T-helper 1 cell (primary cell): ENCODE data around the gene WDFY1.

ENCODE experiments used
- DNase-seq, 5 donors: peaks; one replicate each; pipeline ENCODE4 v3.0.0-alpha.2; 2012 to 2020
- total RNA-seq, 4 donors: gene quantifications; one replicate each; lab custom pipeline; 2026; lab: John Stamatoyannopoulos, UW

WDFY1 gene, protein sequence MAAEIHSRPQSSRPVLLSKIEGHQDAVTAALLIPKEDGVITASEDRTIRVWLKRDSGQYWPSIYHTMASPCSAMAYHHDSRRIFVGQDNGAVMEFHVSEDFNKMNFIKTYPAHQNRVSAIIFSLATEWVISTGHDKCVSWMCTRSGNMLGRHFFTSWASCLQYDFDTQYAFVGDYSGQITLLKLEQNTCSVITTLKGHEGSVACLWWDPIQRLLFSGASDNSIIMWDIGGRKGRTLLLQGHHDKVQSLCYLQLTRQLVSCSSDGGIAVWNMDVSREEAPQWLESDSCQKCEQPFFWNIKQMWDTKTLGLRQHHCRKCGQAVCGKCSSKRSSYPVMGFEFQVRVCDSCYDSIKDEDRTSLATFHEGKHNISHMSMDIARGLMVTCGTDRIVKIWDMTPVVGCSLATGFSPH
- total RNA-seq, result 43.5 to 58.6 (median 53.2) reads per million in 4 donors

DNA sequence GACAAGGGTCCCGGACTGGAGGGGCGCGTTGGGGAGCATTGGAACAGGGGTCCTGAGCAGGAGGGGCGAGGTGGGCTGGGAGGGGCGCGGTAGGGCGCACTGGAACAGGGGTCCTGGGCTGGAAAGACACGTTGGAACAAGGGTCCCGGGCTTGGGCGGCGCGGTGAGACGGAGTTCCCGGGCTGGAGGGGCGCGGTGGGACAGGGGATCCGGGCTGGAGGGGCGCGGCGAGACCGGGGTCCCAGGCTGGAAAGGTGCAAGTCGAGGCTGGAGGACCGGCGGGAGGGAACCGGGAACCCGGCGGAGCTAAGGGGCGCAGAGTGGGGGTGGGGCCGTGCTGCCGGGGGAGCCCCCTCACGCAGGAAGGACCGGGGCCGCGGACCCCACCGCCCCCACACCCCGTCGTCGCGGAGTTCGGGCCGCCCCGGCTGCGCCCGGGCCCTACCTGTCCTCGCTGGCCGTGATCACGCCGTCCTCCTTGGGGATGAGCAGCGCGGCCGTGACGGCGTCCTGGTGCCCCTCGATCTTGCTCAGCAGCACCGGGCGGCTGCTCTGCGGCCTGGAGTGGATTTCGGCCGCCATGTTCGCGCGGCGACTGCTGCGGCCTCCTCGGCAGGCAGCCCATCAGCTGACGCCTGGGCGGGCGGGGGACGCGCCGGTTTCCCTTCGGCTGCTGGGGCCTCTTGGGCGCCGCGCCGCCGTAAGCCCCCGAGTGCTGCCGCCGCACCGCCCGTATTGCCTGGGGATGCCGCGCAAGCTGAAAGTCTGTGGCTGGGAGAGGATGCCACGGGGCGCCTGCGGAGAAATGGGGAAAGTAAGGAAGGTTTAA is at the start of gene WDFY1:
Gene WDFY1 (minus strand): TSS at position 633 of the 829 bp plus-strand sequence. CDS start 51 bp downstream, at position 582.
- DNase-seq, result peak; percentile 46 to 89 (median 61)

- peak in 1 of 5 donors; percentile 47 for DNase-seq
Measured at GRCh38 chr2:223994562-223995162, 49.5 kb upstream of the WDFY1 start.

GRCh38 chr2:223993634-223994232 is 48.6 kb upstream of the WDFY1 start:
- DNase-seq, result peak; percentile 14 to 76 (median 35)

- no peak for DNase-seq
Measured at GRCh38 chr2:223991611-223992010, 46.5 kb upstream of the WDFY1 start.

GRCh38 chr2:223989856-223990232 is 44.7 kb upstream of the WDFY1 start:
- no peak for DNase-seq

DNA sequence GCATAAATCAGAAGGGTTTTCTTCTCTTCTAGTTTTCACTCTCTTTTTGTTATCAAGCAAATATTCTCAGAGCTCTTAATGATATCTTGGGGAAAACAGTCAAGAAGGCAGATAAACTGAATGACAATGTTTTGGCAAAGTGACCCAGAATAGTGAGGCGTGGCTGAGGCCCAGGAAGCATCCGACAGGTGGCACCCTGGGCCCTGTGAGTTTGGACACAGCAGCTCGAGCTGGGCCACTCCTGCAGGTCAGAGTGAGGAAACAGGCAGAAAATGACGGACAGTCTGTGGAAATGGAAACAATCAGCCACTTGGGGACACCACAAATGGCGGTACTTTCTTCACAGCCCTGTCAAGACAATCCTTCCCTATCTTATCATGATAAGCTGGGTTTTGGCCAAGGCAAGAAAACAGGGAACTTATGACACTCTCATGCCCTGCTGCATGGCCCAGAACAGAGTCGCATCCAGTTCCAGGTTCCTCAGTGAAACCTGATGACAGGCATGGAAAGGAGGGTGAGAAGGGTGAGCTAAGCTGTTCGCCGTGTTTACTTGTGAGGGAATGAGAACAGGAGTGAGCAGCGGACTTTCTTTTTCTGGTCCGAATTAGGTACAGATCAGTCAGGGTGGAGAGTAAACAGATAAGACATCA is 44.2 kb upstream of the WDFY1 start:
- no peak for DNase-seq

DNA sequence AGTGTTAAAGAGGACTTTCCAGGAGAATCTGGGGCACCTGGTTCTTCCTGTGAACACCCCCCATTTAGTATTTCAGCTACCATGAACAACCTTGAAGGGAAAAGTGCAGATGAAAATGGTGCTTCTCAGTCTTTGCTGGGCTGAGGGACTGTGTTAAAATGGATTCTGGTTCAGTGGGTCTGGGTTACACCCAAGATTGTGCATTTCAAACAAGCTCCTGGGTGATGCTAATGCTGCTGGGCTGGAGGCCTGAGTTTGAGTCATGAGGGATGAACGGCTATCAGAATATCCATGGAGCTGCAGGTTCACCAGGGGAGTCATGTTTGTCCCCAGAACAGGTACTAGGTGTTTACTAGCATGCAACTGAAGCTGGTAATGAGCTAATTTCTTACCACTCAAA is 36.1 kb upstream of the WDFY1 start:
- no peak for DNase-seq

GRCh38 chr2:223980803-223981202 is 35.7 kb upstream of the WDFY1 start:
- DNase-seq, result no peak

- no peak for DNase-seq
Measured at GRCh38 chr2:223980397-223980735, 35.2 kb upstream of the WDFY1 start.

GRCh38 chr2:223979730-223980396 is 34.7 kb upstream of the WDFY1 start:
- DNase-seq, result no peak

- no peak for DNase-seq
Measured at GRCh38 chr2:223978451-223978850, 33.3 kb upstream of the WDFY1 start.

DNA sequence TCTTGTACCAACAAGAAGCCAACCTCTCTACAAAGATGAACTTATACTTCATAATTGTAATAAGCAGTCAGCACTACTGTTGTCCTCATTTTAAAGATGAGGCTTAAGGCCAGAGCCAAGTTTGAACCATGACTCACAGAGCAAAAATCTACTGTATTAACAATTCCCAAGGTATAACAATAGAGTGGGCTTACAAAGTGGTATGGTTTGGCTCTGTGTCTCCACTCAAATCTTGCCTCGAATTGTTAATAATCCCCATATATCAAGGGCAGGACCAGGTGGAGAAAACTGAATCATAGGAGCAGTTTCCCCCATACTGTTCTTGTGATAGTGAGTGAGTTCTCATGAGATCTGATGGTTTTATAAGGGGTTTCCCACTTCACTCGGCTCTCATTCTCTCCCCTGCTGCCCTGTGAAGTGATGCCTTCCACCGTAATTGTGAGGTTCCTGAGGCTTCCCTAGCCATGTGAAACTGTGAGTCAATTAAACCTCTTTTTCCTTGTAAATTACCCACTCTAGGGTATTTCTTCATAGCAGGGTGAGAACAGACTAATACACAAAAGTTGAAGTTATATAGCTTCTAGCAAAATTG is 31.6 kb upstream of the WDFY1 start:
- DNase-seq, result no peak

DNA sequence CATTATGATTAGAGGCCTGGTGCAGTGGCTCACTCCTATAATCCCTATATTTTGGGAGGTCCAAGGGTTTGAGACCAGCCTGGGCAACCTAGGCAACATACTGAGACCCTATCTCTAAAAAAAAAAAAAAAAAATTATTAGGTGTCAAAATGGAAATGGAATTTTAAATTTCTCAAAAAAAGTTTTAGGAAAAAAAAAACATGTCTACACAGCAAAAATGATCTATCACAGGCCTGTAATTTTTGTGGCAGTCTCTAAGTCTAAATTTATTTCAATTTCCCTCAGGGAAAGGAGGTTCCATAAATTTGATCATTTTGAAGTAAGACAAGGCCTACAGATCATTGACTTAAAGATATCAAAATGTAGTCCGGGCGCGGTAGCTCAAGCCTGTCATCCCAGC is 28.5 kb upstream of the WDFY1 start:
- DNase-seq, result no peak

DNA sequence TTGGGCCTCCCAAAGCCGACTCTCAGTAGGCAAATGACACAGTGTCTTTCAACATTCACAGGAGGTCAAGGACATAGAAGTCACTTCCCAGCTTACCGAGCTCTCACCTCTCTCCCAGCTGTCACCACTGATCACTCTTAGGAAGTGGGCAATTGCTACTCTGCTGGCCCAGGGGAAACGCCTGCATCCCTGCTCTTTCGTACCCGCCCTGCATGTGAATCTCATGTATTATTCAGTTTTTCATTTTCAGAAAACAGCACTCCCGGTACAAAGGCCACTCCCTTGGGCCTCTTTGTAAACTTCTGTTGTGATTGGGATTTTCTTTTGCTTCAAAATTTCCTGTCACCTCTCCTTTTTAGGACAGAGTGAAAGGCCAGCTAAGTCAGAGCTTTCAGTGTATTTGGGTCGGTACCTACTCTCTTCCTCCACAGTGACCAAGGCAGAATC is 27.5 kb upstream of the WDFY1 start:
- no peak for DNase-seq

DNA sequence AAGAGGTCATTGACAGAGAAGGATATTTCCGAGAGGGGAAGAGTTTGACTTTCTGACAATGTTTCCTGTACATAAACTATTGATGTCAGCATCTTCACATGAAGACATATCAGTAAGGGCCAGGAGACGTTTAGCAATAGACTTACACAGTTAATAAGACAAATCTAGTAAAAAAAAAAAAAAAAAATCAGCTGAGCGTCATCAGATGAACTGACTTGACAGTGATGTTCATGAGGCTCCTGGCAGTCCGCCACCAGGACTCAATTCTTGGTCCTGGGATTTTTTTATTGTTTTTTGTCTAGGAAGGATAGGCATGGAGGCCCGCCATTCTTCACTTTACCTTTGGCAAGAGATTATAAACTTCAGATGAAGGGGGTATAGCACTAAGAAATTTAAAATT is 26.6 kb upstream of the WDFY1 start:
- DNase-seq, result no peak

DNA sequence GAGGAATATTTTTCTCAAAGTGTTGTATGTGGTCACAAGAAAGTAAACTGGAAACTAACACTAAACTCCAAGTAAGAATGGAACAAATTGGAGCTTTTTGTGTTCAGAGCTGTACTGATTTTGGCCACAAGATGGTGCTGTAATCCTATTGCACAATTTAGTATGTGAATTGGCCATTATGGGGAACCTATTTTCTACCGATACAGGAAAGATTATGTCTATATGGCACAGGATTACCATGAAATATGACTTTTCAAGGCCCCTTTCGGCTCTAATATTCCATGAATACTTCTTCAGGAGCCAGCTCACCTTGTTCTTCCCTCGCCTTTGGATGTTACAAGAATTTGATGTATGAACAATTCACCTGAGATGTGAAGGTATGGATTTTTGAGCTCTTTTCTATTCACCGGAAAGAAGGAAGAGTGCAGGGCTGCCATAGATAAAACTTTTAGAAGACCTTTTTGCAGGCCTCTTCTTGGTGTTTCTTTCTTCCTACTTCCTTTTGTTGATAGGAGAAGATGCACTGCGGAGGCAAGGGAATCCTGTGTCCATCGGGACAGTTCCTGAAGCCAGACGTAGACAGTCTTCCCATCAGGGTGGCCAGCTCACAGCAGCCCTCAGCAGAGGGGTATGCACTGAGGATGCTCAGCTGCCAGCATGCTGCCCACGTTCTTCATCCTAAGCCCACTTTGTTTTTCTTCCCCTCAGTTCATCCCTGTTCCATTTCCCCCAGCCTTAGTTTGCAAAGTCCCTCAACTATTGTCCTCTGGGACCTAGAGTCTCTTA is 25.4 kb upstream of the WDFY1 start:
- DNase-seq, result peak in 4 of 5 donors; percentile 17 to 56 (median 52)

GRCh38 chr2:223969856-223970255 is 24.7 kb upstream of the WDFY1 start:
- no peak for DNase-seq

DNA sequence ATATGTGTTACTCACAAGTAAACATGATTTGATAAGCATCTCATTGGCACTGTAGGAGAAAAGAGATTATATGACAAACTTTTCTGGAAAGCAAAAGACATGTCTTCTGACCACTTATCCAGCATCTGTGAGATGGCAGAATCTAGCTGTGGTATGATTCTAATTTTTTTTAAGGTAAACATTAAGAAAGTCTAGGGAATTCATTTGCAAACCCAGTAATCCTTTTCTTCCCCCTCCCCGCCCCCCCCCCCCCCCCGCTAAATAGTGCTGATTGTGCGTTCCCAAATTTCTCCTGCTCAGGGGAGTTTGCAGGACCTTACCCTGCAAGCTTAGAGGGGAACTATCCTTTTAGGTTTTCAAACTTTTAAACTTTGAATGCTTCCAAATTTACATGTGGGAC is 24.2 kb upstream of the WDFY1 start:
- no peak for DNase-seq

DNA sequence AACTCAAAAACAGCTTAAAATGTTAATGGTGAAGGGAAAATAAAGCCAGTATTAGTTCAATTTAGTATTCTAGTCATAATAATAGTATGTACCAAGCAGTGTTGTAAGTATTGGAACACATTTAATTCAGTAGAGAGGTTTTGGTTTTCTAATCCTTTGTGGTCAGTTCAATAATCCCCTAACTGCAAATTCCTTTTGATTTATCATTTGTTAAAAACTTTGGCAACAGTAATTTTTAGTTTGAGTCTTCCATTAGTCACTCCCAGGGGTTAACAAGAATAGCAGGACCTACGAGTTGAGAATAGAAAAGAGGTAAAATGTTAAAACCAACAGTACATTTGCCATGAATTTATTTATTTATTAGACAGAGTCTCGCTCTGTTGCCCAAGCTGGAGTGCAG is 22.8 kb upstream of the WDFY1 start:
- DNase-seq, result no peak

- DNase-seq, result no peak
Measured at GRCh38 chr2:223959688-223960087, 14.6 kb upstream of the WDFY1 start.
